ENCODE data around the gene EFCAB7. TPM values are rescaled to one million over a fixed set of nuclear protein-coding genes. Genes with fewer than 3 reads are reported as not detected.

The EFCAB7 gene
- total RNA-seq, 1 experiment from 2014 or later = 2.8 TPM

GRCh38 chr1:63618011-63618410 is 94.7 kb downstream of the EFCAB7 start:
- Mint-ChIP-seq H3K4me1 (peaks cover 29% of the 10 kb centered on the region), H3K9me3 (no peaks in the 10 kb centered on the region), H3K27me3 (ENCODE audit: low read depth) (no peaks in the 10 kb centered on the region), H3K27ac (no peak overlapping the region), H3K36me3 (no peaks in the 10 kb centered on the region), H3K4me3 (no peak overlapping the region)
- POLR2A ChIA-PET = no interaction called here
- TF ChIP-seq FOXP1 (CRISPR knock-in tag; IDR thresholded peaks at IDR 0.05; ENCODE audit: borderline replicate concordance) (no peak), ZNF423 (CRISPR knock-in tag; IDR thresholded peaks at IDR 0.05) (no peak), CBFB (CRISPR knock-in tag; IDR thresholded peaks at IDR 0.05; ENCODE audit: low read depth) (no peak)
- DNase-seq (ENCODE audit: low spot score) (no peak), ATAC-seq (no peak)
- CTCF ChIA-PET = interaction anchor here (2.2 to 2.8 kb wide), 2 partner anchors 624 to 629 kb away, joined by 6 to 9 read pairs; no protein-coding TSS in a partner anchor

- Mint-ChIP-seq H3K4me1 (peaks cover 38% of the 10 kb centered on the region), H3K36me3 (no peaks in the 10 kb centered on the region), H3K9me3 (no peaks in the 10 kb centered on the region), H3K4me3 (no peak overlapping the region), H3K27ac (no peak overlapping the region), H3K27me3 (ENCODE audit: low read depth) (no peaks in the 10 kb centered on the region)
- no peak for DNase-seq (ENCODE audit: low spot score)
- no peak for ATAC-seq
- CTCF ChIA-PET = interaction anchor here (1.0 kb wide), 1 partner anchor 55 kb away, joined by 3 read pairs; no protein-coding TSS in a partner anchor
- POLR2A ChIA-PET = no interaction called here
- no peak for TF ChIP-seq ZNF512 (CRISPR knock-in tag; IDR thresholded peaks at IDR 0.05; ENCODE audit: borderline replicate concordance)
- no peak for TF ChIP-seq E2F4 (CRISPR knock-in tag; IDR thresholded peaks at IDR 0.05; ENCODE audit: borderline replicate concordance, low read depth)
- TF ChIP-seq USF1 (CRISPR knock-in tag; IDR thresholded peaks at IDR 0.05) = no peak
- TF ChIP-seq PRRX2 (CRISPR knock-in tag; IDR thresholded peaks at IDR 0.05) = no peak
- TF ChIP-seq AR (CRISPR knock-in tag; IDR thresholded peaks at IDR 0.05) = no peak
- TF ChIP-seq TEAD1 (CRISPR knock-in tag; IDR thresholded peaks at IDR 0.05) = no peak
- TF ChIP-seq ZNF396 (CRISPR knock-in tag; IDR thresholded peaks at IDR 0.05; ENCODE audit: borderline replicate concordance) = no peak
- no peak for TF ChIP-seq CBFB (CRISPR knock-in tag; IDR thresholded peaks at IDR 0.05; ENCODE audit: low read depth)
- no peak for TF ChIP-seq E2F1 (CRISPR knock-in tag; IDR thresholded peaks at IDR 0.05)
- no peak for TF ChIP-seq IRF1 (CRISPR knock-in tag; IDR thresholded peaks at IDR 0.05)
- no peak for TF ChIP-seq ZNF219 (CRISPR knock-in tag; IDR thresholded peaks at IDR 0.05; ENCODE audit: borderline replicate concordance)
- no peak for TF ChIP-seq ZBTB21 (CRISPR knock-in tag; IDR thresholded peaks at IDR 0.05; ENCODE audit: borderline replicate concordance)
- TF ChIP-seq E2F5 (CRISPR knock-in tag; IDR thresholded peaks at IDR 0.05) = no peak
- no peak for TF ChIP-seq JAZF1 (CRISPR knock-in tag; IDR thresholded peaks at IDR 0.05)
- no peak for TF ChIP-seq ELF4 (CRISPR knock-in tag; IDR thresholded peaks at IDR 0.05; ENCODE audit: low read depth)
- TF ChIP-seq ATF1 (CRISPR knock-in tag; IDR thresholded peaks at IDR 0.05) = no peak
- no peak for TF ChIP-seq ATF2 (CRISPR knock-in tag; IDR thresholded peaks at IDR 0.05; ENCODE audit: borderline replicate concordance, low read depth)
These were observed 96.2 kb downstream of the EFCAB7 start for GRCh38 chr1:63619558-63619957.
